ENCODE data around the gene PAPPA. TPM values are rescaled to one million over a fixed set of nuclear protein-coding genes. Genes with fewer than 3 reads are reported as not detected.

Gene PAPPA
- total and polyA plus RNA-seq, 2 of the 8 experiments (the other 6 are each of a cell fraction or from before 2014, with no cell fraction given): 0.18 to 0.63 TPM

- no peaks in the 10 kb centered on the region for H3K79me1 ChIP-seq (ENCODE audit: low read depth, low read length)
- H3K4me1 ChIP-seq (replicated peaks in 1 of 4; ENCODE audit: control insufficient read depth in 3 of 4, insufficient read depth in 4 of 4, low read length in 3 of 4): no peaks in the 10 kb centered on the region
- no peak overlapping the region for H3K4me2 ChIP-seq (ENCODE audit: insufficient read depth in 1 of 2, low read depth in 2 of 2, low read length in 2 of 2)
- DNase-seq (ENCODE audit: low read depth in 1 of 2, low spot score in 2 of 2): no peak
- no peak overlapping the region for H3K4ac ChIP-seq (replicated peaks; ENCODE audit: insufficient read length, low read depth, low read length)
- H2BK15ac ChIP-seq (ENCODE audit: low read length): no peak overlapping the region
- no peak for FAIRE-seq
- no peak overlapping the region for H3K27ac ChIP-seq (ENCODE audit: low read depth, low read length)
- CTCF ChIA-PET (ENCODE audit: partially characterized antibody): interaction anchor here (0.9 to 3.8 kb wide), 6 partner anchors 8 to 388 kb away, joined by 3 to 13 read pairs (median 3); no protein-coding TSS in a partner anchor
- H2BK5ac ChIP-seq (ENCODE audit: low read depth, low read length): no peak overlapping the region
- no peaks in the 10 kb centered on the region for H3K79me2 ChIP-seq (ENCODE audit: control insufficient read depth in 1 of 2, insufficient read depth in 2 of 2, low read length in 2 of 2)
- H3K56ac ChIP-seq (replicated peaks; ENCODE audit: insufficient read length, low read depth, low read length): no peak overlapping the region
- no peak overlapping the region for H2BK20ac ChIP-seq (ENCODE audit: low read length)
- H3K9ac ChIP-seq (replicated peaks in 1 of 4; ENCODE audit: extremely low read depth in 1 of 4, low read depth in 3 of 4, low read length in 3 of 4): no peak overlapping the region
- H2AFZ ChIP-seq (ENCODE audit: low read length): no peak overlapping the region
- WGBS, 2 experiments (ENCODE audit: extremely low coverage in 1 of 2, insufficient coverage in 1 of 2, insufficient read length in 1 of 2, insufficient replicate concordance in 2 of 2, low coverage in 1 of 2, low lambda C conversion rate in 2 of 2, missing lambda C conversion rate in 1 of 2): 88% methylated on average over 5 of the region's 5 CpGs; no CpG with 5 or more reads in 1 of the 2 experiments
- H2BK12ac ChIP-seq (ENCODE audit: low read depth, low read length): no peak overlapping the region
- H3K18ac ChIP-seq (ENCODE audit: extremely low read depth, low read length): no peak overlapping the region
- no peak overlapping the region for H4K5ac ChIP-seq (ENCODE audit: insufficient read length, low read depth, low read length)
- no peaks in the 10 kb centered on the region for H4K20me1 ChIP-seq (replicated peaks in 1 of 2; ENCODE audit: control insufficient read depth in 1 of 2, insufficient read depth in 2 of 2, low read length in 2 of 2)
- H2BK120ac ChIP-seq (replicated peaks; ENCODE audit: low read depth, low read length): no peak overlapping the region
- no peak overlapping the region for H2AK5ac ChIP-seq (ENCODE audit: low read depth, low read length)
- no peak overlapping the region for H3K14ac ChIP-seq (ENCODE audit: insufficient read length)
- no peak overlapping the region for H3K23ac ChIP-seq (ENCODE audit: insufficient read length)
- H3K4me3 ChIP-seq (ENCODE audit: extremely low read depth in 1 of 4, insufficient read depth in 2 of 4, low read depth in 3 of 4, low read length in 4 of 4): no peak overlapping the region
- no peak overlapping the region for H4K8ac ChIP-seq (ENCODE audit: extremely low read depth, insufficient read depth, low read length)
- no peak overlapping the region for H4K91ac ChIP-seq (replicated peaks; ENCODE audit: insufficient read length, low read length)
- H3K36me3 ChIP-seq (ENCODE audit: control insufficient read depth in 2 of 4, insufficient read depth in 4 of 4, low read length in 3 of 4): no peaks in the 10 kb centered on the region
- TF ChIP-seq CBX5 (IDR thresholded peaks at IDR 0.05; ENCODE audit: low read depth, low read length) (no peak), HDAC6 (IDR thresholded peaks at IDR 0.05; ENCODE audit: low read depth, low read length) (no peak), SP2 (IDR thresholded peaks at IDR 0.05; ENCODE audit: low read length) (no peak), ZNF274 (IDR thresholded peaks at IDR 0.05; ENCODE audit: borderline replicate concordance, extremely low read depth, low read length) (no peak), FOSL1 (IDR thresholded peaks at IDR 0.05; ENCODE audit: insufficient read depth, low read depth, low read length) (no peak)
- no peaks in the 10 kb centered on the region for H3K9me3 ChIP-seq (ENCODE audit: insufficient read depth in 2 of 2, low read depth in 1 of 2, low read length in 1 of 2)
- POLR2A ChIA-PET (ENCODE audit: partially characterized antibody): no interaction called here
- H3K27me3 ChIP-seq (replicated peaks in 1 of 4; ENCODE audit: control insufficient read depth in 3 of 4, extremely low read depth in 1 of 4, insufficient read depth in 3 of 4, low read length in 3 of 4): no peaks in the 10 kb centered on the region
- no peaks in the 10 kb centered on the region for H3K23me2 ChIP-seq (ENCODE audit: low read depth, low read length)
These were observed 29.3 kb downstream of the PAPPA start for GRCh38 chr9:116182876-116183275.

Data from H1 (cell line).